ENCODE measurements around the gene LRRC17.

Gene LRRC17

DNA sequence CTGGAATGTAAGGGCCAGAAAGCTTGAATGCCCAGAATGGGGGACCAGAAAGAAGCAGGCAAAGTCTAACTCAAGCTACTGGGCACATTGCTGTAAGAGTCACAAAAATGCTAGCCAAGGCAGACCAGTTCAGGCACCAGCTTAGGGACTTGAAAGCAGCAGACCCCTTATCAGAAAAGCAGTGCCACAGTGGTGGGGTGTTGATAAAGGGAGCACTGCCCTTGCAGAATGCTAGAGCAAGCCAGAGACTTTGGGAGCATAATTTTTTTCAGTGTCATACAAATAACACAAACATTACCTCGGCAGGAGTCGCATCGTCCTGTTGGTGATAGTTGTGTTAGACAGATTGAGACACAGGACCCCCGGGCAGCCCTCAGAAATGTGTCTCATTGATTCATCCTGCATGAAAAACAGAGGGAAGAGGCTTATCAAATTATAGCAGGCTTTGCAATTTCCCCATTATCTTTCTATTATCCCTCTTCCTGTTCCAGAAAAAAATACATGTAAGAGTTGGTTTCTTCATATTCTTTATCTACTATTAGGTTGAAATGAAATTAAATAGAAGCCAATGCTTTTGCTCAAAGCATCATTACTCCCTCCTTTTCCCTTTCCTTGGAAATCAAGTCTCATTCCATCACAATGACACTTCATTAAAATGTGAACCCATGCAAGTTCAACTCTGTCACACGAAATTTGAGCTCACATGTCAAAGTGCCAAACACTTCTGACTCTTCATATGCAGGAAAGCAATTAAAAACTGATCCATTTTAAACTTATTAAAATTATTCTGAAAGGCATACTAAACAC is 13.4 kb downstream of the LRRC17 start:
- TF ChIP-seq ZNF549 (tag by site-specific recombination; IDR thresholded peaks at IDR 0.05): no peak
- no peak for TF ChIP-seq KLF10 (tag by site-specific recombination; IDR thresholded peaks at IDR 0.05)
- TF ChIP-seq ZNF24 (tag by site-specific recombination; IDR thresholded peaks at IDR 0.05): no peak
- TF ChIP-seq ZBTB49 (tag by site-specific recombination; IDR thresholded peaks at IDR 0.05; ENCODE audit: low read depth): no peak
- TF ChIP-seq SP7 (tag by site-specific recombination; IDR thresholded peaks at IDR 0.05): no peak
- TF ChIP-seq ZNF623 (tag by site-specific recombination; IDR thresholded peaks at IDR 0.05): no peak
- no peak for TF ChIP-seq ZNF776 (tag by site-specific recombination; IDR thresholded peaks at IDR 0.05; ENCODE audit: borderline replicate concordance)
- TF ChIP-seq ZNF768 (tag by site-specific recombination; IDR thresholded peaks at IDR 0.05): no peak
- no peak for TF ChIP-seq ZNF16 (tag by site-specific recombination; IDR thresholded peaks at IDR 0.05; ENCODE audit: low read depth)
- no peak for TF ChIP-seq KLF9 (tag by site-specific recombination; IDR thresholded peaks at IDR 0.05; ENCODE audit: low read depth)
- no peak for TF ChIP-seq ZNF654 (tag by site-specific recombination; IDR thresholded peaks at IDR 0.05; ENCODE audit: low read depth)
- TF ChIP-seq ZFP69B (tag by site-specific recombination; IDR thresholded peaks at IDR 0.05): no peak
- TF ChIP-seq, protein P1, sequence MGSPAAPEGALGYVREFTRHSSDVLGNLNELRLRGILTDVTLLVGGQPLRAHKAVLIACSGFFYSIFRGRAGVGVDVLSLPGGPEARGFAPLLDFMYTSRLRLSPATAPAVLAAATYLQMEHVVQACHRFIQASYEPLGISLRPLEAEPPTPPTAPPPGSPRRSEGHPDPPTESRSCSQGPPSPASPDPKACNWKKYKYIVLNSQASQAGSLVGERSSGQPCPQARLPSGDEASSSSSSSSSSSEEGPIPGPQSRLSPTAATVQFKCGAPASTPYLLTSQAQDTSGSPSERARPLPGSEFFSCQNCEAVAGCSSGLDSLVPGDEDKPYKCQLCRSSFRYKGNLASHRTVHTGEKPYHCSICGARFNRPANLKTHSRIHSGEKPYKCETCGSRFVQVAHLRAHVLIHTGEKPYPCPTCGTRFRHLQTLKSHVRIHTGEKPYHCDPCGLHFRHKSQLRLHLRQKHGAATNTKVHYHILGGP (tag by site-specific recombination; IDR thresholded peaks at IDR 0.05): no peak
- TF ChIP-seq, protein P2, sequence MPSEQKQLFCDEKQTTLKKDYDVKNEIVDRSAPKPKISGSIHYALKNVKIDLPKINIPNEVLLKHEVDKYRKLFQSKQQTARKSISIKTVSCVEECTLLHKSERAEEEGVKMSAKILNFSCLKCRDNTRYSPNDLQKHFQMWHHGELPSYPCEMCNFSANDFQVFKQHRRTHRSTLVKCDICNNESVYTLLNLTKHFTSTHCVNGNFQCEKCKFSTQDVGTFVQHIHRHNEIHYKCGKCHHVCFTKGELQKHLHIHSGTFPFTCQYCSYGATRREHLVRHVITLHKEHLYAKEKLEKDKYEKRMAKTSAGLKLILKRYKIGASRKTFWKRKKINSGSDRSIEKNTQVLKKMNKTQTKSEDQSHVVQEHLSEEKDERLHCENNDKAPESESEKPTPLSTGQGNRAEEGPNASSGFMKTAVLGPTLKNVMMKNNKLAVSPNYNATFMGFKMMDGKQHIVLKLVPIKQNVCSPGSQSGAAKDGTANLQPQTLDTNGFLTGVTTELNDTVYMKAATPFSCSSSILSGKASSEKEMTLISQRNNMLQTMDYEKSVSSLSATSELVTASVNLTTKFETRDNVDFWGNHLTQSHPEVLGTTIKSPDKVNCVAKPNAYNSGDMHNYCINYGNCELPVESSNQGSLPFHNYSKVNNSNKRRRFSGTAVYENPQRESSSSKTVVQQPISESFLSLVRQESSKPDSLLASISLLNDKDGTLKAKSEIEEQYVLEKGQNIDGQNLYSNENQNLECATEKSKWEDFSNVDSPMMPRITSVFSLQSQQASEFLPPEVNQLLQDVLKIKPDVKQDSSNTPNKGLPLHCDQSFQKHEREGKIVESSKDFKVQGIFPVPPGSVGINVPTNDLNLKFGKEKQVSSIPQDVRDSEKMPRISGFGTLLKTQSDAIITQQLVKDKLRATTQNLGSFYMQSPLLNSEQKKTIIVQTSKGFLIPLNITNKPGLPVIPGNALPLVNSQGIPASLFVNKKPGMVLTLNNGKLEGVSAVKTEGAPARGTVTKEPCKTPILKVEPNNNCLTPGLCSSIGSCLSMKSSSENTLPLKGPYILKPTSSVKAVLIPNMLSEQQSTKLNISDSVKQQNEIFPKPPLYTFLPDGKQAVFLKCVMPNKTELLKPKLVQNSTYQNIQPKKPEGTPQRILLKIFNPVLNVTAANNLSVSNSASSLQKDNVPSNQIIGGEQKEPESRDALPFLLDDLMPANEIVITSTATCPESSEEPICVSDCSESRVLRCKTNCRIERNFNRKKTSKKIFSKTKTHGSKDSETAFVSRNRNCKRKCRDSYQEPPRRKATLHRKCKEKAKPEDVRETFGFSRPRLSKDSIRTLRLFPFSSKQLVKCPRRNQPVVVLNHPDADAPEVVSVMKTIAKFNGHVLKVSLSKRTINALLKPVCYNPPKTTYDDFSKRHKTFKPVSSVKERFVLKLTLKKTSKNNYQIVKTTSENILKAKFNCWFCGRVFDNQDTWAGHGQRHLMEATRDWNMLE (tag by site-specific recombination; conservative IDR thresholded peaks at IDR 0.05; ENCODE audit: low read depth): no peak
- no peak for TF ChIP-seq BCL11B (tag by site-specific recombination; IDR thresholded peaks at IDR 0.05; ENCODE audit: low read depth)
- no peak for TF ChIP-seq ZNF704 (tag by site-specific recombination; IDR thresholded peaks at IDR 0.05)
- Histone ChIP-seq H3K36me3 (ENCODE audit: control insufficient read depth in 2 of 2, insufficient read depth in 1 of 2, low read length in 2 of 2) (no peaks in the 10 kb centered on the region), H3K4me3 (ENCODE audit: low read depth, low read length) (no peak overlapping the region), H3K4me1 (ENCODE audit: control insufficient read depth, insufficient read depth, low read length) (no peaks in the 10 kb centered on the region), H3K9me3 (ENCODE audit: control insufficient read depth, insufficient read depth, low read depth, low read length) (no peaks in the 10 kb centered on the region), H3K27ac (ENCODE audit: extremely low read depth, low read depth, low read length) (no peak overlapping the region)
- ChIA-PET CTCF (interaction anchor here (0.7 kb wide), 2 partner anchors 104 to 137 kb away, joined by 3 read pairs; no protein-coding TSS in a partner anchor), POLR2A (interaction anchor here (0.6 kb wide), 1 partner anchor 56 kb away, joined by 4 read pairs; no protein-coding TSS in a partner anchor)

All from HEK293 (cell line).